ENCODE data around the gene STAC.

STAC gene

GRCh38 chr3:36579746-36580145 lies 199.4 kb downstream of the STAC start:
- TF ChIP-seq, protein P1, sequence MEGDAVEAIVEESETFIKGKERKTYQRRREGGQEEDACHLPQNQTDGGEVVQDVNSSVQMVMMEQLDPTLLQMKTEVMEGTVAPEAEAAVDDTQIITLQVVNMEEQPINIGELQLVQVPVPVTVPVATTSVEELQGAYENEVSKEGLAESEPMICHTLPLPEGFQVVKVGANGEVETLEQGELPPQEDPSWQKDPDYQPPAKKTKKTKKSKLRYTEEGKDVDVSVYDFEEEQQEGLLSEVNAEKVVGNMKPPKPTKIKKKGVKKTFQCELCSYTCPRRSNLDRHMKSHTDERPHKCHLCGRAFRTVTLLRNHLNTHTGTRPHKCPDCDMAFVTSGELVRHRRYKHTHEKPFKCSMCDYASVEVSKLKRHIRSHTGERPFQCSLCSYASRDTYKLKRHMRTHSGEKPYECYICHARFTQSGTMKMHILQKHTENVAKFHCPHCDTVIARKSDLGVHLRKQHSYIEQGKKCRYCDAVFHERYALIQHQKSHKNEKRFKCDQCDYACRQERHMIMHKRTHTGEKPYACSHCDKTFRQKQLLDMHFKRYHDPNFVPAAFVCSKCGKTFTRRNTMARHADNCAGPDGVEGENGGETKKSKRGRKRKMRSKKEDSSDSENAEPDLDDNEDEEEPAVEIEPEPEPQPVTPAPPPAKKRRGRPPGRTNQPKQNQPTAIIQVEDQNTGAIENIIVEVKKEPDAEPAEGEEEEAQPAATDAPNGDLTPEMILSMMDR (conservative IDR thresholded peaks at IDR 0.05; ENCODE audit: low read length) = no peak
- DNase-seq (ENCODE audit: low read depth) = peak; percentile 43
- H3K4me3 ChIP-seq (ENCODE audit: low read length) = no peak overlapping the region

DNA sequence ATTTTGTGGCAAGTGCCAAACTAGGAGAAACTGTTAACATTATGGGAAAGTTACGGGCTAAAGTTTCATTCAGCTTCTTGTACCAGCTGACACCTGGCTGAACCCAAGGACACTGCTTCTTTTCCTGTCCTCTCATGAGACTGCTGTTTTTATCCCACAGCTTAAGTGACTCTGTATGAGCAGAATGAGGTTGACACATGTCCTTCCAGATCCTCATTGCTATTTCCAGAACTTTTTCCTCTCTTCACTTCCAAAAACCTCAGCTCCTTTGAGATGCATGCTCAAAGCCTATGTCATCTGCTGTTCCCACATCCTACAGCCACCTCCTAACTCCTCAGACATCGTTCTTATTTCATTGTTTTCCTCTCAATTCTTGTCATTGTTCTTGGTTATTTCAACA lies 200.4 kb downstream of the STAC start:
- TF ChIP-seq, protein P1 (conservative IDR thresholded peaks at IDR 0.05; ENCODE audit: low read length) = no peak
- no peak for DNase-seq (ENCODE audit: low read depth)
- H3K4me3 ChIP-seq (ENCODE audit: low read length) = no peak overlapping the region

- DNase-seq (ENCODE audit: low read depth) = peak; percentile 49
- no peak overlapping the region for H3K4me3 ChIP-seq (ENCODE audit: low read length)
- TF ChIP-seq, protein P1 (conservative IDR thresholded peaks at IDR 0.05; ENCODE audit: low read length) = peak; percentile 46
These were observed 211.7 kb downstream of the STAC start for GRCh38 chr3:36591959-36592358.

GRCh38 chr3:36595511-36595910 lies 215.2 kb downstream of the STAC start:
- H3K4me3 ChIP-seq (ENCODE audit: low read length) = no peak overlapping the region
- DNase-seq (ENCODE audit: low read depth) = no peak
- TF ChIP-seq, protein P1 (conservative IDR thresholded peaks at IDR 0.05; ENCODE audit: low read length) = no peak

- no peak overlapping the region for H3K4me3 ChIP-seq (ENCODE audit: low read length)
- TF ChIP-seq, protein P1 (conservative IDR thresholded peaks at IDR 0.05; ENCODE audit: low read length) = no peak
- DNase-seq (ENCODE audit: low read depth) = peak; percentile 25
These were observed 216.1 kb downstream of the STAC start for GRCh38 chr3:36596419-36596818.

DNA sequence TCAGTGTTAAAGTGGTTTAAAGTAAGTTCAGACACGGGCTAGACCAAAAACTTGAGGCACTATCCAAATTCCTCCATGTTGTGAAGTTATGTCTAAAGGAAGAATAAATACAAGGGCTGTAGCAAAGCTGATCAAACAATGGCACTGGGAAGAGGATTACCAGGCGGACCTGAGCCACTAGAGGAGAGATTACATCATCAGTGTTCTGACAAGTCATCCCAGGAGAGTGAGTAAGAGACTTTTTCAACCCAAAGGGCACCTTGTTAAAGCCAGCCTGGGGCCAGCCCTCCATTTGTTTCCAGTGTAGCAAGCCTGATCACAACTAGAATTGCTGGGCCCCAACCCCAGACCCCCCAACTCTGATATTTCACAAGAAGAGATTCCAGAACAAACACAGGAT lies 217.1 kb downstream of the STAC start:
- peak; percentile 8 for DNase-seq (ENCODE audit: low read depth)
- TF ChIP-seq, protein P1 (conservative IDR thresholded peaks at IDR 0.05; ENCODE audit: low read length) = no peak
- no peak overlapping the region for H3K4me3 ChIP-seq (ENCODE audit: low read length)
